GM12891 (cell line): Measurements from ENCODE around the gene ARHGAP15.

Source experiments
- DNase-seq: peaks from one replicate; pipeline ENCODE4 v3.0.0; 2011; ENCODE audit warnings: low spot score; ENCODE audit not compliant: insufficient read length
- FAIRE-seq: peaks from 2 replicates; lab custom pipeline; 2011; peaks lifted over from hg19 to GRCh38; lab: Jason Lieb, UNC
- PAX5 ChIP-seq: IDR thresholded peaks from 2 replicates; pipeline ENCODE4 v1.6.1; 2011; ENCODE audit warnings: low read length, moderate library complexity, mild to moderate bottlenecking; ENCODE audit not compliant: insufficient read depth, severe bottlenecking
- POLR2A ChIP-seq: IDR thresholded peaks from 2 replicates; pipeline ENCODE4 v1.6.1; 2011; ENCODE audit warnings: low read depth, low read length, control low read depth
- POLR2AphosphoS5 ChIP-seq: IDR thresholded peaks from 2 replicates; pipeline ENCODE4 v1.6.1; 2011; ENCODE audit warnings: low read depth, low read length, control low read depth
- POU2F2 ChIP-seq: IDR thresholded peaks from 2 replicates; pipeline ENCODE4 v1.6.1; 2011; ENCODE audit warnings: low read depth, mild to moderate bottlenecking, control low read depth, low read length, moderate library complexity
- SPI1 ChIP-seq: IDR thresholded peaks from 2 replicates; pipeline ENCODE4 v1.6.1; 2011; ENCODE audit warnings: low read depth, low read length, control low read depth
- TAF1 ChIP-seq: IDR thresholded peaks from 2 replicates; pipeline ENCODE4 v1.6.1; 2011; ENCODE audit warnings: low read depth, low read length, control low read depth

Gene ARHGAP15

DNA sequence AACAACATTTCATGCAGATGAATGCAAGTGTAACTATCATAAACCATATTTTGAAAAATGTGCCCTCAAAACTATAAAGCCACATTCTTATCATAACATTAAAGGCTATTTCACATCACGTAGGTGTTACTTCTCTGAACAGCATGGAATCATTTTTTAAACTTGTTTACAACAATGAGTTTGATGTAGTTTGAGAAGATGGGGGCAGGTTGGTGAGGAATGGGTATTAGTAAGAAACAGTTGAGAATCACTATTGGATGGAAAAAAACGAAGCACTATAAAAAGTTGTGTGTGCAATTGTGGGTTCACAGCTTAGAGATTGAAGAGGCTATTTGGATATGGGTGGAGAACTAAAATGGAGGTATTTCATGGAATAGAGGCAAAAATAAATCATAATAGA lies 569.1 kb downstream of the ARHGAP15 start:
- TF ChIP-seq POLR2AphosphoS5, result no peak
- TF ChIP-seq PAX5, result no peak
- no peak for TF ChIP-seq POU2F2
- TF ChIP-seq POLR2A, result no peak
- no peak for TF ChIP-seq SPI1
- no peak for TF ChIP-seq TAF1
- peak; percentile 35 for FAIRE-seq

DNA sequence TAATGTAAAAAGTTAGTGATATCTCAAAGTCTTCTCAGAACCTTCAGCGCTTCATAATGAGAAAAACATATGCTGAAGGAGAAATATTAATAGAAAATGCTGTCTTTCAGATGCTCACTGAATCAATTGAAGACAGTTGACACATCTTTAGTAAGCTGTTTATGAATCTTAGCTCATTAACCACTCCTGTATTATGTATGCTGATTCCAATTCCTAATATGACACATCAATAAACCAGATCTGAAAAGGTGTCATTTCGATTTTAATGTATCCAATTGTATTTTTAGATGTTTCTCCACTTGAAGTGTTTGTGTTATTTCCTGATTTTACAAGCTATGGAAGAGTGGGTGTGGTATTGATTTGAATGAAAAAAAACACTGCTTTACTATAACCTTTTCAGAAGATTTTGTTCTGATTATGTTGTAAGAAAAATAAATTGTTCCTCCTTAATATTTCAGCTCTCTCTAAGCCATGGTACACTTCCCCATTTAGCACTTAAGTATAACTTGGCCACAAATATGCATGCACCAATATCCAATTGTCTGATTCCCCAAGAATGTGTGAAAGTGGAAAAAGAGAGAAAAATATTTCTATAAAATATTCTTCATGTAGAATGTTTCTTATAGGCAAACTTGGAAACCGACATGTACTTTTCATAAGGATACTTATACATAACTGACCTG lies 569.8 kb downstream of the ARHGAP15 start:
- peak; percentile 13 for FAIRE-seq
- TF ChIP-seq POU2F2 (no peak), SPI1 (peak; percentile 56; the same call in 1 of the 2 replicates)
- DNase-seq, result no peak

More for the DNA sequence above, 569.1 kb downstream of the ARHGAP15 start:
- no peak for DNase-seq

DNA sequence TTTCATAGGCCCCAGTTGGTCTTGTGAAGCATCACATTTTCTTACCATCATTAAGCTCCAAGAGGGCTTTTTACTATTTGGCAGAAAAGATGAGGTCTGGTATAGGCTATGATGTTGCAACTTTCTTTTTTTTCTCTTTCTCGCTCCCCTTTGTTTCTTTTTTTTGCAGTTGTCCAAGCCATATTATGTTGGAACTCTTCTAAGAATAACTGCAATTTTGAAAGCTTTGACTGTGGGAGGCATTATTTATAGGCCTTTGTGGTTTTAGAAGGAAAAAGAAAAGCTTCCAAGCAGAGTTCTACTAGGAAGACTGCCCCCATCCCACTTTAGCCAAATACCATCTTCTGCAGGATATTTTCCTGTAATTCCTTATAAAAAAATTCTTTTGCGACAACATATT lies 571.6 kb downstream of the ARHGAP15 start:
- TF ChIP-seq POLR2AphosphoS5 (no peak), SPI1 (no peak), PAX5 (no peak), POU2F2 (no peak), POLR2A (no peak), TAF1 (no peak)
- FAIRE-seq (no peak), DNase-seq (no peak)

DNA sequence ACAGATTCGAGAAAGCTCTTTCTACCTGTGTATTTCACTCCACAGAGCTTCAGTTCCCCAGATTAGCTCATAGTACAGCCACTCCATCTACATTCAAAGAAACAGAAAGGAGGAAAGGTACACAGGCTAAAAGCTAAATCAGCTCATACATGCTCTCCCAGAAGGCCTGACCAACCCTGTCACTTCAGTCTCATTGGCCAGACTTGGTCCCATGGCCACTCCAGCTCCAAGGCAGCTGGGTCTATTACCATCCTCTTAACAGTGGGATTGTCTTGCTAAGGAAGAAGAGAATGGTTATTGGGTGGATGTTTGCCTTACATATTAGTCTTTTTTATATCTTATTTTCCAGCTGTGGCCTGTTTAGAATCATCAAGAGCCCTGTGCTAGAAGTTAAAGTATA lies 572.6 kb downstream of the ARHGAP15 start:
- DNase-seq (no peak), FAIRE-seq (no peak)
- TF ChIP-seq PAX5 (no peak), POU2F2 (no peak), TAF1 (no peak), POLR2A (no peak), SPI1 (no peak), POLR2AphosphoS5 (no peak)

DNA sequence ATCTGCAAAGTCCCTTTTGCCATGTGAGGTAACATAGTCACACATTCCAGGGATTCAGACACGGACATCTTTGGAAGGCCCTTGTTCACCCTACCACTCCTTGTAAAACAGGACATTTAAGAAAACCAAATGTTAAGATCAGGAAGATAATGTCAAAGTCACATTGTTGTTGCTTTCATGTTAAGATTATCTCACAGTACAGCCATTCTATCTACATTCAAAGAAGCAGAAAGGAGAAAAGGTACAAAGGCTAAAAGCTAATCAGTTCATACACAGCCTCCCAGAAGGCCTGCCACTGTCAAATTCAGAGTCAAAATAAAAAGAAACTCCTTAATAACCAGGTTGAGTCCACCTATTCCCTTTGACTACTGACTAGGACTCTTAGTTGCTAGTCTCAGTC lies 573.7 kb downstream of the ARHGAP15 start:
- TF ChIP-seq POU2F2 (no peak), POLR2A (no peak), TAF1 (no peak), PAX5 (no peak), SPI1 (no peak), POLR2AphosphoS5 (no peak)
- DNase-seq (no peak), FAIRE-seq (no peak)

DNA sequence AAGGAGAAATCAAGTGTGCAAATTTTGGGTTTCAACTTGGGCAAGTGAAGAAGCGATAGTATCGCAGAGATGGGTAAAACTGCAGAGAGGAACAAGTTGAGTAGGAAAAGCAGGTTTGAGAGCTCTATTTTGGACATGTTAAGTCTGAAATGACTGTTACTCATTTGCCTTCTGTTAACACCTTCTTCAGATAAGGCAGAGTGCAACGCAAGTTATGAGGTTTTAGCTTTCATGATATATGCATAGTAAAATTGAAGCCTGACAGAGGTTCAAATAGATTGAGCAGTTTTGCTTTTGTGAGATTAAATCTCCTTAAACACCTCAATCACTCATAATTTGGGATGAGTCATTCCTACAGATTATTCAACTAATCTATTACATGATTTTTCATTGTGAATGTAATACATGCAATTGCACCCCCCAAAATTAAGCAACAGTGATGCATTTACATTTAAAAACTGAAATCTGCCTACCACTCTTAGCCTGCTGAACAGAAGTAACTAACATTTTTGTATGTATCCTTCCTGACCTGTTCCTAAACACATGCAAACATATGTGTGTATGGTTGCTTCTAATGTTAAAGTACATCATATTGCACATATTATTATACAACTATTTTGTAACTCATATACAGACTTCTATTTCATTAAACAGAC lies 575.4 kb downstream of the ARHGAP15 start:
- DNase-seq (no peak), FAIRE-seq (peak; percentile 56)
- TF ChIP-seq SPI1 (no peak), POU2F2 (no peak), TAF1 (no peak), POLR2A (no peak), PAX5 (no peak), POLR2AphosphoS5 (no peak)

DNA sequence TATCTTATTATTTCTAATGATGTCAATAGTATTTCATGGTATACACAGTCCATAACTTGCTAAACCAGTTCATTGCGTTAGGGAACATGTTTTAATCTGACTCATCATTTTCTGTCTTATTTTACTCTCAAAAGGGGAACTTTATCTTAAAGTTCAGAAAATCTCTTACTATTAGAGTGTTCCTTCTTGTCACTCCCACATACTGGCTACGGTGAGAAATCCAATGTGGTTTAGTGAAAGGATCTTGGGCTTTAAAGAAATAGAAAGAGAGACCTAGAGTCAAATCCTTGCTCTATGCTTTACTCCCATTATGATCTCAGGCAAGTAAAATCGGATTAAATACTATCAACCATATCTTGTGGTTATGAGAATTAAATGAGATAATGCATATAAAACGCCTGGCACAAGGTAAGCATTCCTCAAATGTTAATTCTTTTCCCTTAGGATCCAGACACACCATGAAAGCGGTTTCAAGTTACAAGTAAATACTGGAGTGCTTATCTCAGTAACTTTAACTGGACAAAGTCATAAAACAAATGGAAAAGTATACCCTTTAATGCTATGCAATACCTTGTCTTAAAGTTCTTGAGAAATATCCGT lies 576.0 kb downstream of the ARHGAP15 start:
- FAIRE-seq, result no peak
- DNase-seq, result no peak
- TF ChIP-seq TAF1 (no peak), POU2F2 (no peak), POLR2AphosphoS5 (no peak), SPI1 (no peak), POLR2A (no peak), PAX5 (no peak)

DNA sequence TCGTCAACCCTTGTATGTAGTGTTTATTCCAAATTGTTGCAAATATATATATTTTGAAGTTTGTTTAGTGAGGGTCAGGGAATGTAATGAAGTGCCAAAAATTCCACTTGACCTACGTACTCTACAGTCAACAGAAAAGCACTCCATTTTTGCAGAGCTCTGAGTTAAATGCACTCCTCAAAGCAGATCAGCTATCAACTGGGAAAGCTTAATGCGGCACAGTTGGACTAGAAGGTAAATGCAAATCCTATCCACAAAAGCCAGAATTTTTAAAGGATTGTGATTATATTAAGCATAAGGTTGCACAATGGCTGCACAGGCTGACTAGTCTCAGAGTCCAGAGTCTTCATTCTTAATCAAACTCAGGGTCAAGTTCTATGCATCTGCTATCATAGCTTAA lies 577.1 kb downstream of the ARHGAP15 start:
- TF ChIP-seq POLR2A, result no peak
- FAIRE-seq (peak; percentile 5), DNase-seq (no peak)

DNA sequence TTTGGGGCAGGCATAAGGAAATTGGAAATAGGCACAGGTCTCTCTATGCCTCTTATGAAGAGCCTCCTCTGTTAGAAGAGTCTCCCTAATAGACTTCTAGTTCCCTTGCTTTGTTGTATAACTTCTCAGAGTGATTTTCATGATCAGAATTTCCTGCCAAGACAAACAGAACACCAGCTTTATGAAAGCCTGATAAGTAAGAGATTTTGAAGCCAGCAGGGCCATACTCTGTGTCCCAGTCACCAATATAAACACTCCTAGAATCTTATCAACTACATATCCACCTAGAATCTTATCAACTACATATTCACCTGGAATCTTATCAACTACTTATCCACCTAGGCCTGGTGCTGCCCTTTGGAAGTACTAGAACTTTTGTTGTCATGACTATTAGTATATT lies 579.5 kb downstream of the ARHGAP15 start:
- no peak for DNase-seq
- no peak for FAIRE-seq
- no peak for TF ChIP-seq SPI1
- no peak for TF ChIP-seq POLR2A
- TF ChIP-seq PAX5, result no peak
- TF ChIP-seq POLR2AphosphoS5, result no peak
- TF ChIP-seq TAF1, result no peak
